PFSK-1 (cell line): ENCODE data around the gene SH3BGRL3.

Experiments used
- FOXP2 ChIP-seq: optimal IDR thresholded peaks from 2 replicates; pipeline ENCODE3; 2011; ENCODE audit warnings: borderline replicate concordance, control low read depth, inconsistent platforms; ENCODE audit not compliant: insufficient read depth; ENCODE audit errors: extremely low read length, extremely low read depth
- POLR2AphosphoS5 ChIP-seq: IDR thresholded peaks from 2 replicates; pipeline ENCODE4 v1.6.1; 2012; ENCODE audit warnings: low read depth, mild to moderate bottlenecking, control low read depth, low read length, moderate library complexity
- REST ChIP-seq, 2 experiments: IDR thresholded peaks; 2 replicates each; pipeline versions ENCODE4 v1.6.1 to v1.8.0; 2011 to 2012; ENCODE audit warnings: low read depth in 2 of 2, low read length in 2 of 2, control low read depth in 1 of 2, inconsistent platforms in 1 of 2, mild to moderate bottlenecking in 1 of 2, moderate library complexity in 1 of 2; ENCODE audit not compliant: insufficient read depth in 1 of 2
- SIN3A ChIP-seq: IDR thresholded peaks from 2 replicates; pipeline ENCODE4 v1.6.1; 2012; ENCODE audit warnings: mild to moderate bottlenecking, low read length, moderate library complexity, borderline replicate concordance; ENCODE audit not compliant: insufficient read depth
- TAF1 ChIP-seq: IDR thresholded peaks from 2 replicates; pipeline ENCODE4 v1.6.1; 2012; ENCODE audit warnings: low read length, control low read depth, borderline replicate concordance; ENCODE audit not compliant: insufficient read depth

The SH3BGRL3 gene

GRCh38 chr1:26287811-26288210 is 7.9 kb downstream of the SH3BGRL3 start:
- TF ChIP-seq POLR2AphosphoS5 (no peak), FOXP2 (no peak), SIN3A (no peak), TAF1 (no peak), REST (IDR thresholded peaks at IDR 0.05; ENCODE audit: insufficient read depth in 1 of 2, low read depth in 2 of 2, low read length in 2 of 2) (no peak)

GRCh38 chr1:26288311-26288941 is 8.5 kb downstream of the SH3BGRL3 start:
- no peak for TF ChIP-seq REST (IDR thresholded peaks at IDR 0.05; ENCODE audit: insufficient read depth in 1 of 2, low read depth in 2 of 2, low read length in 2 of 2)
- no peak for TF ChIP-seq SIN3A
- no peak for TF ChIP-seq TAF1
- no peak for TF ChIP-seq POLR2AphosphoS5
- no peak for TF ChIP-seq FOXP2

GRCh38 chr1:26289158-26290059 is 9.5 kb downstream of the SH3BGRL3 start:
- TF ChIP-seq REST (IDR thresholded peaks at IDR 0.05; ENCODE audit: insufficient read depth in 1 of 2, low read depth in 2 of 2, low read length in 2 of 2) (no peak), FOXP2 (no peak), TAF1 (no peak), SIN3A (no peak), POLR2AphosphoS5 (no peak)

GRCh38 chr1:26290122-26290881 is 10.4 kb downstream of the SH3BGRL3 start:
- TF ChIP-seq POLR2AphosphoS5: no peak
- no peak for TF ChIP-seq SIN3A
- TF ChIP-seq FOXP2: no peak
- no peak for TF ChIP-seq REST (IDR thresholded peaks at IDR 0.05; ENCODE audit: insufficient read depth in 1 of 2, low read depth in 2 of 2, low read length in 2 of 2)
- TF ChIP-seq TAF1: no peak
